Endothelial cell of hepatic sinusoid (primary cell): ENCODE results near the gene SPTLC3.

Source experiments
- in situ Hi-C: cut with HindIII; loops from 2 replicates; pipeline ENCODE4 v1.10.0; 2017; ENCODE audit warnings: low sequenced_read_pairs

The SPTLC3 gene

DNA sequence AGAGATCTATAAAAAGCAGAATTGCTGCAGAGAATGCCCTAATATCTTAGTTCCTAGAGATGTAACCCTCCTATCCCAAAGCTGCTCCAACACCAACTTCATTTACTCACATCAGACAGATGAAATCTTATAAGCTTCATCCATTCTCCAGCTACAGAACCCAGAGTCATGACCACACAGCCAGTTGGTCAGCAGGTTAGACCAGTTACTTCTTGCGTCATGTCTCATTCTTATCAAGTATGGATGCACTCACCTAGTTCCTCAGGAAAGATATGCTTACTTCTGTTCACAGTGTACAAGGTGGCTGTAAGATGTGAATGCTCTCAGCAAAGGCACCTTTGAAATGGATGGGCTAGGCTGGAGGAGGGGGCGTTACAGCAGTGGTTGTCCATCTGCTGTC, 164.4 kb downstream of the SPTLC3 start:
- in situ Hi-C loops: no loop called here

DNA sequence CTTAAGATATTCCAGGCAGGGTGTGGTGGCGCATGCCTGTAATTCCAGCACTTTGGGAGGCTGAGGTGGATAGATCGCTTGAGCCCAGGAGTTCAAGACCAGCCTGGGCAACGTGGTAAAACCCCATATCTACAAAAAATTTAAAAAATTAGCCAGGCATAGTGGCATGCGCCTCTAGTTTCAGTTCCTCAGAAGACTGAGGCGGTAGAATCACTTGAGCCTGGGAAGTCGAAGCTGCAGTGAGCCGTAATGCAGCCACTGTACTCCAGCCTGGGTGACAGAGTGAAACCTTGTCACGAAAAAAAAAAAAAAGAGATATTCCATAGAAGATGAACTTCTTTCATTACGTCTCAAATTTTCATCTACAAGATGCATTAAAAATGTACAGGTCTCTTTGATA, 165.6 kb downstream of the SPTLC3 start:
- in situ Hi-C loops: no loop called here

DNA sequence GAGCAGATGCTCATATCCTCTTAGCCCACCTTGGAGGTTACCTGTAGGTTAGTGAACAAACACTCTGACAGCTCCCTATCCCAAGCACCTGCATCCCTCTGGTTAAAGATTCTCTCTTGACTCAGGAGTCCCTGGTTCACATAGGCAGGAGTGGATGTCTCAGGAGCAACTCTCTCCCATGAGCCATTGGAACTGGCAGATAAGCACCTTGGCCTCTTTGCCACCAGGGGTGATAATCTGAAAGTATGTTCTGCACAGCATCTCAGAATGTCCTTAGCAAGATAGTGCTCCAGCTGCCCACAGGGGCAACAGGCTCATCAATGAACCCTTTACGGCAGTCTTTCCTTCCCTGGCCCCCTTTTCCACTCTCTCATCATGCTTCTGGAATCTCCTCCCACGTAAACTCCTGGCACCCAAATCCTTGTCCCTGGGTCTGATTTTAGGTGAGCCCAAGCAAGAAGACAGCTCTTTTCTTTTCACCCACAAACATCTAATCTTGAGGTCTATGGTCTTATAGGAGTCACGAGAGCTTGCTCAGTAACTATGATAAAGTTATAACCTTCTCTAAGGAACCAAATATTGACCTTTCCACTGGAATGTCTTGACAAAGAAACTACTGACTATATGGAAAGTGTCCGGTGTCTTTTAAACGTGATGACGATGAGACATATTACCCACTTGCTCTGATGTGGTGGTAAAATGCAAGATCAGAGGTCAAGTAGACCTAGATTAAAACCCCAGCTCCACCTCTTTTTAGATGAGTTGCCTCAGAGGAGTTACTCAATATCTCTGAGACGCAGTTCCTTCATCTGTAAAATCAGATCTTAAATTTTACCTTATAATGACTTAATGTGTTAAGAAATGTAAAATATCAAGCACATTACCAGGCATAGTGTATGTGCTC, 172.5 kb downstream of the SPTLC3 start:
- in situ Hi-C loops: no loop called here

DNA sequence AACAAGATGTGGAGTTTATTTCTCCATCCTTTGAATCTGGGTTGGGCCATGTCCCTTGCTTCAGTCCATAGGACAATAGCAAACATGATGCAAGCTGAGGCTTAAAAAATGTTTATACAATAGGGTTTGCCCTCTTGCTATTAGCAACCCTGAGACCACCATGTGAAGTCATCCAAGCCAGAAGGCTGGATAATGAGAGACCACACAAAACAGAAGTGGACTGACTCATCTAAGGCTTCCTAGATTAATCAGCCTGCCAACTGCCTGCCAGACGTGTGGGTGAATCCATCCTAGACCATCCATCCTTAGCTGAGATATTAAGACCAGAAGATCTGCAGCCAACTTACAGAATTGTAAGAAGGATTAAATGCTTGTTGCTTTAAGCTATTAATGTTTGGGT, 174.2 kb downstream of the SPTLC3 start:
- in situ Hi-C loops: no loop called here

- in situ Hi-C loops: no loop called here
These were observed 177.4 kb downstream of the SPTLC3 start for GRCh38 chr20:13186043-13186774.

DNA sequence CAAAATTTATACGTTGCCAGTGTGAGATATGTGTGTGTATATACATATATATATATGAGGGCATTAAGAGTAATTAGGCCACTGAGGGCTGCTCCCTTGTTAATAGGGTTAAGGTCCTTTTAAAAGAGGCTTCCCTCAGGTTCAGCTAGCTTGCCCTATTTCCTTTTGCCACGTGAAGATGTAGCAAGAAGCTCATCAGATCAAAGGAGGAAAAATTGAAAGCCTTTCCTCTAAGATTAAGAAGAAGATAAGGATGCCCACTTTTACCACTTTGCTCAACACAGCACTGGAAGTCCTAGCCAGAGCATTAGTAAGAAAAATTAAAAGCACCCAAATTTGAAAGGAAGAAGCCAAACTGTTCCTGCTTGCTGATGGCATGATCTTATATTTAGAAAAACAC, 179.1 kb downstream of the SPTLC3 start:
- in situ Hi-C loops: no loop called here

DNA sequence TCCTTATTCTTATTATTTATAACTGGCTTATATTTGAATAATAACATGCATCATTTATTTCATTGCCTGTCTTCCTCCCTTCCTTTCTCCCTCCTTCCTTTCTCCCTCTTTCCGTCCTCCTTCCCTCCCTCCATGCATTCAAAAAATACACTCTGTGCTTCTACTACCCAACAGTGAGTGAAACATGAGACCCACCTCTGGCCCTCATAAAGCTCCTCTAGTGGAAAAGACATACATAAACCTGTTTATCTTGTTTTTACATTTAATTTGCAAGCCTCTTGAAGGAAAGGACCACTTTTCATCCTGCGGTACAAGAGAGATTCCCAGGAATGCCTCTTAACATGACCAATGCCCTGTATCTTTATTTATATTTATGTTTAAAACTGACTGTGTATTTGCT, 190.5 kb downstream of the SPTLC3 start:
- in situ Hi-C loops: no loop called here

GRCh38 chr20:13200767-13201500, 192.2 kb downstream of the SPTLC3 start:
- in situ Hi-C loops: no loop called here

DNA sequence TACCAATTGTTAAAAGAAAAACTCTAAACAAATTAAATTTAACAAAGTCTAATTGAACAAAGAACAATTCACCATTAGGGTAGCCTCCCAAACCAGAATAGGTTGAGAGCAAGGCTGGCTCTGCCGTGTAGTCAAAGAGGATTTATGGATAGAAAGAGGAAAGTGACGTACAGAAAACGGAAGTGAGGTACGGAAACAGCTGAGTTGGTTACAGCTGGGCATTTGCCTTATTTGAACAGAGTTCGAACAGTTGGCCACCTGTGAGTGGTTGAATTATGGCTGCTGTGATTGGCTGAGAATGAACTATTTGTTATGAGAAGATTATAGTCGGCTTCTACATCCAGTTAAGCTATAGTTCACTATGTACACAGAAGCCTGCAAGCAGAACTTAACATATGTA, 193.8 kb downstream of the SPTLC3 start:
- in situ Hi-C loops: no loop called here

- in situ Hi-C loops: no loop called here
These were observed 196.7 kb downstream of the SPTLC3 start for GRCh38 chr20:13205425-13205824.

DNA sequence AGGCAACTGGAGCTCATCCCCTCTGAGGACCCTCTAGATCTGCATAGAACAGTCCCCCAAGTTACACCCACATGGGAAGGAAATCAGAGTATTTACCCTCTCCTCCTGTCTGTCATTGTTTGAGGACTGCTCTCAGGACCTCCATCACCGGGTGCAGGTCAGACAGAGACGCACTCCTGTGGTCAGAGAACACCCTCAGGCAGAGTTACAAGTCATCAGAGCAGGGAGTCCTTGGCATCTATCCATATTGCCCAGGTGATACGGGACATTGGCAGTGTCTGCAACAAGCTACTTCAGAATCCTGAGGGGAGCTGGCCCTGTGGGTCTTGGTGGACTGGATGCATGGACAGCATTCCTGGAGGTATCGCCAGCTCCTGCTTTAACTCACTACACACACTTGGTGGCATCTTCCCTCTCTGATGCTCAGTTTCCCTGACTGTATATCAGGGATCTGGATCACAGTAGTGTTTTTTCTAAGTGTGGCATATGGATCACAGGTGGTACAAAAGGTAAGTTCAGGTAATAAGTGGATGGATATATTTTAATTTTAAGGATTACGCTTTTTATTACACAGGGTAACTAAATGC, 197.2 kb downstream of the SPTLC3 start:
- in situ Hi-C loops: no loop called here

DNA sequence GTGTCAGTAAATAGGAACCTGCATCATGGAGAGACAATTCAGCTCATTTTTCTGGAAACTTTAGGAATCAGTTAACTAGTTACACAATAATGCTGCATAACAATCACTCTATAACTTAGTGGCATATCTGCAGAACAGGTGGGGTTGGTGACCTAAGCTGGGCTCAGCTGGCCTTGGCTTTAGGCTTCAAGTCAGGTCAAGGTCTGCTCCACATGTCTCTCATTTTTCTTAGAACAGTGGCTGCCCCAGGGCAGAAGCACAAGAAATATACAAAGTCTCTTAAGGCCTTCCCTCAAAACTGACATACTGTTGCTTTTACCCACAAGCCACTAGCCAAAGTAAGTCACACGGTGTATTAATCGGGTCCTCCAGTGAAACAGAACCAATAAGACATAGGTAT, 198.2 kb downstream of the SPTLC3 start:
- in situ Hi-C loops: no loop called here

- in situ Hi-C loops: no loop called here
These were observed 203.3 kb downstream of the SPTLC3 start for GRCh38 chr20:13211956-13212618.

DNA sequence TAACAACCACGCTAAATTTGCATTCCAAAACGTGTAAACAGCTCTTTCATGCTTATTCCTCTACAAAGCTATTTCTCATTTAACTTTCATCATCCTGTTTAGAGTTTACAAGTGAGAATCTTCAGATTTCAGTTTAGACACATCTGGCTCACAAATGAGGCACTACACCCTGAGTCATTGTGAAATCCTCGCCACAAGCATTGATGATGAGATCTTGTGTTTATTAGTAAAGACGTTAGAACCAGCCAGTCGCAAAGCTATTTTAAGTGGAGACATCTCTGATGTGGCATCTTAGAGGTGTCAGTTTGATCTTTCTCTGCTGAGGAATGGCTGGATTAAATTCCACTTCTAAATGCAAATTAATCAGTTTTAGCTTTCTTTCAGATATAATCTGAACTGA, 204.0 kb downstream of the SPTLC3 start:
- in situ Hi-C loops: no loop called here

DNA sequence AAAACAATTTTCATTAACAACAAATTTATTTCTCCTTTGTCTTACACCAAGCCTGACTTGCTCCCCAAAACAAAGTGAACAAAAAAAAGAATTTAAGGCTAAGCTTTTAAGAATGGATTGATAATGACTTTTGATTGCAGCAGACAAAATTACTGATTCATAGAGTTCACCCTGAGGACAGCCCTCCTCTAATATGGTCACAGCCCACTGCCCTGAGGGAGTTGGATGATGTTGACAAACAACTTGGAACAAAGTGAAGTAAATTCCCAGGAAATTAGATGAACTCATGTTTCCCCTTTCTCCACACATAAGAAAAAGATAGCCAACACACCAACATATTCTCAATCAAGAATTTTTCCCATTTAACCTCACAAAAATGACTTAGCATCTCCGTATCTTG, 204.6 kb downstream of the SPTLC3 start:
- in situ Hi-C loops: no loop called here

- in situ Hi-C loops: no loop called here
These were observed 207.8 kb downstream of the SPTLC3 start for GRCh38 chr20:13216533-13216932.
